Heart left ventricle (tissue), 16 donors: ENCODE results near the gene CALR. TPM values are rescaled to one million over a fixed set of nuclear protein-coding genes. Genes with fewer than 3 reads are reported as not detected.

Experiments used
- ATAC-seq, 4 donors: fragments of 200-7000 bp; cut with Tn5 transposase; one replicate each; pipeline ENCODE4 v1.9.1; 2020 to 2022; ENCODE audit warnings: moderate library complexity in 4 of 4, mild to moderate bottlenecking in 3 of 4, moderate number of reproducible peaks in 1 of 4
- DNase-seq, 5 donors: peaks; one replicate each; pipeline ENCODE4 v3.0.0-alpha.2; 2020
- H3K27ac ChIP-seq, 12 donors: fragments of 200-600 bp; sonication (generic) in 4 of 12; one replicate each; pipeline versions ENCODE4 v1.5.0 to v1.8.0; 2016 to 2022; ENCODE audit warnings: mild to moderate bottlenecking in 2 of 12
- H3K27me3 ChIP-seq, 9 donors: fragments of 200-600 bp; sonication (generic) in 2 of 9; one replicate each; pipeline versions ENCODE4 v1.5.1 to v1.8.0; 2016 to 2022; ENCODE audit warnings: mild to moderate bottlenecking in 3 of 9
- H3K36me3 ChIP-seq, 9 donors: fragments of 200-600 bp; sonication (generic) in 2 of 9; one replicate each; pipeline versions ENCODE4 v1.5.0 to v1.8.0; 2018 to 2022; ENCODE audit warnings: mild to moderate bottlenecking in 2 of 9
- H3K4me1 ChIP-seq, 12 donors: fragments of 200-600 bp; sonication (generic) in 4 of 12; one replicate each; pipeline versions ENCODE4 v1.5.0 to v1.8.0; 2016 to 2022; ENCODE audit warnings: mild to moderate bottlenecking in 3 of 12
- H3K4me3 ChIP-seq, 12 donors: fragments of 200-600 bp; sonication (generic) in 4 of 12; one replicate each; pipeline versions ENCODE4 v1.5.0 to v1.8.0; 2017 to 2022; ENCODE audit warnings: mild to moderate bottlenecking in 9 of 12, moderate library complexity in 4 of 12
- H3K9me3 ChIP-seq, 12 donors: fragments of 200-600 bp; sonication (generic) in 4 of 12; one replicate each; pipeline versions ENCODE4 v1.5.0 to v1.8.0; 2016 to 2022; ENCODE audit warnings: mild to moderate bottlenecking in 1 of 12
- CTCF ChIP-seq, 12 donors: fragments of 200-600 bp; sonication (generic) in 4 of 12; IDR thresholded peaks; one replicate each; pipeline versions ENCODE4 v1.5.0 to v1.8.0; 2018 to 2022; ENCODE audit warnings: antibody characterized with exemption in 12 of 12, mild to moderate bottlenecking in 5 of 12
- POLR2A ChIP-seq, 2 donors: fragments of 450-650 bp; IDR thresholded peaks; one replicate each; pipeline ENCODE4 v1.6.1; 2017; ENCODE audit warnings: antibody characterized with exemption in 2 of 2, mild to moderate bottlenecking in 2 of 2, moderate library complexity in 2 of 2
- WGBS, 4 donors: extraction: QIAGEN DNeasy Blood & Tissue Kit in 2 of 4; methylation state at CpG; one replicate each; pipeline versions ENCODE4 v1.1.5 to v1.1.7; 2013 to 2018; 5-methylcytosine and 5-hydroxymethylcytosine counted together
- intact Hi-C, 10 donors: fragments of 100-400 bp; cut with DNase I; formaldehyde crosslinking; loops; one replicate each; pipeline versions ENCODE4 v1.11.1 to v1.14.2; 2022
- polyA plus RNA-seq, 2 donors: library from polyadenylated mRNA; stranded (reverse); fragments of 200-250 nt; gene quantifications; one replicate each; pipeline ENCODE4 v1.2.3, GENCODE V29; 2013
- total RNA-seq, 9 donors: library from RNA; depleted of rRNA in 2 of 9; stranded (reverse); fragments of >200 nt in 2 of 9; fragmentation: NEBNext Ultra II Directional in 3 of 9; extraction: Animal tissue kit (Norgen Biotek cat#: 25700) in 3 of 9; gene quantifications; one replicate each; pipeline versions ENCODE4 v1.1.0 to v1.2.4, GENCODE V29; 2016 to 2023
- donor health status: ischemic (EF 13 %, LVEDD 7.1; RV severe dilation, severe dysfunction).
- donor health status: healthy with polysubstance abuse.
- donor health status: DM: no; HTN: yes; CAD: no.
- donor health status: DM: no; HTN: no; CAD: no.
- donor health status: ischemic (EF 25% LVEDD 6.9; RV normal size, moderate dysfunction).
- donor health status: ischemic (EF 25% LVEDD 5.7; RV mildly dilated, moderate dysfunction).
- donor health status: healthy.
- donor health status: DM: yes; HTN: yes; CAD: no.
- donor health status: ischemic (EF 35%, LVEDD 5.7; RV mildly dilated, moderate dysfunction).
- donor health status: nonischemic (EF 11% LVEDD 7.7; RV severe dilation, severe dysfunction).
- donor health status: DM: yes; HTN: yes; CAD: no.
- donor health status: PGD.
- donor health status: ischemic (EF 29% LVEDD 5.4; RV normal size, mild dysfunction).
- donor health status: nonischemic (EF 23%, LVEDD 6.1; RV moderate dilation, normal function).

Gene CALR
- total and polyA plus RNA-seq, 11 donors = 227 to 816 (median 380) TPM

DNA sequence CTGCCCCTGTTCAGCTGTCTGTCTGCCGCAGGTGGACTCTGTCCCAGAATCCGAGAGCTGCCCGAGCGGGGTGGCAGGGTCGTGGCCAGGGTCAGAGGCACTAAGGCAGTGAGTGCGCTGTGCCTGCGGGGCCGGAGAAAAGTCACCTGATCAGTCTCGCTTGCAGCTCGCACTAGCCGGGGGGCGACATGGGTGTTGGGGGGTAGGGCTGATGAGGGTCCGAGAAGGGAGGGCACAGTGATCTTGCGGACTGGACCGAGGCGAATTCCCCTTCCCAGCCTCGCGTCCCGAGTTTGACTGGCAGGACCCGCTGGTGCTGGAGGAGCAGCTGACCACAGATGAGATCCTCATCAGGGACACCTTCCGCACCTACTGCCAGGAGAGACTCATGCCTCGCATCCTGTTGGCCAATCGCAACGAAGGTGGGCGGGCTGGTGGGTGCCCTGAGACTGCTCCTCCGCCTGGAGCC is 46.8 kb upstream of the CALR start:
- DNase-seq = no peak
- WGBS, 4 donors = 7 to 8% (median 8%) methylated on average over 22 to 26 of the region's 26 CpGs
- intact Hi-C loops = loop anchor here in 2 of 10 donors (2.0 to 10.0 kb wide), 2 partner anchors 47 to 63 kb away; partner anchors contain the start of genes CALR (in 1 of the 2) and GADD45GIP1 (in 1 of the 2)
- peaks cover 0 to 22% (median 11%) of the 10 kb centered on the region in 12 donors for H3K4me1 ChIP-seq
- H3K9me3 ChIP-seq = no peaks in the 10 kb centered on the region
- H3K27me3 ChIP-seq = peaks cover 0 to 6% (median 0%) of the 10 kb centered on the region in 9 donors
- no peak for TF ChIP-seq CTCF (IDR thresholded peaks at IDR 0.05)
- TF ChIP-seq POLR2A (IDR thresholded peaks at IDR 0.05) = no peak
- peak overlapping the region; percentile 71 to 98 (median 86) for H3K4me3 ChIP-seq
- H3K27ac ChIP-seq = peak overlapping the region in 7 of 12 donors; percentile 64 to 85 (median 74)
- peak in 1 of 4 donors; percentile 2 for ATAC-seq
- peaks cover 0 to 31% (median 25%) of the 10 kb centered on the region in 9 donors for H3K36me3 ChIP-seq

DNA sequence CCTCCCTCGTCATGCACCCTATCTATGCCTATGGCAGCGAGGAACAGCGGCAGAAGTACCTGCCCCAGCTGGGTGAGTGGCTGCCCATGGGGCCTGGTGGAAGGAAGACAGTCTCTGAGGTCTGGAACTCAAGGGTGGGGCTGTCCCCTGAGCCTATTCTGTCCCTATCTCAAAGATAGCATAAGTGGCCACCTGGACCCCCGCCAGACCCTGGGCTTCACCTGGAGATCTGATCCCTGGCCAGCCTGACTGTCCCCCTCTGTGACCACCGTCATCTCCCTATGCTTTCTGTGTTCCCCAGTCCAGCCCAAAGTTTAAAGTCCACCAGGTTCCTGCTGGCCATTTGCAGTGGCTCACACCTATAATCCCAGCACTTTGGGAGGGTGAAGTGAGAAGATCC is 44.8 kb upstream of the CALR start:
- intact Hi-C loops = loop anchor here in 1 of 10 donors (10.0 kb wide), 1 partner anchor 61 kb away; the partner anchor contains the start of gene GADD45GIP1
- Histone ChIP-seq H3K4me1 (peaks cover 0 to 22% (median 11%) of the 10 kb centered on the region in 12 donors), H3K27ac (no peak overlapping the region), H3K4me3 (no peak overlapping the region), H3K36me3 (peaks cover 0 to 50% (median 37%) of the 10 kb centered on the region in 9 donors), H3K27me3 (no peaks in the 10 kb centered on the region), H3K9me3 (no peaks in the 10 kb centered on the region)
- ATAC-seq (no peak), DNase-seq (no peak)
- WGBS, 4 donors = 88 to 95% (median 93%) methylated on average over 5 of the region's 5 CpGs
- TF ChIP-seq CTCF (IDR thresholded peaks at IDR 0.05) (no peak), POLR2A (IDR thresholded peaks at IDR 0.05) (no peak)

DNA sequence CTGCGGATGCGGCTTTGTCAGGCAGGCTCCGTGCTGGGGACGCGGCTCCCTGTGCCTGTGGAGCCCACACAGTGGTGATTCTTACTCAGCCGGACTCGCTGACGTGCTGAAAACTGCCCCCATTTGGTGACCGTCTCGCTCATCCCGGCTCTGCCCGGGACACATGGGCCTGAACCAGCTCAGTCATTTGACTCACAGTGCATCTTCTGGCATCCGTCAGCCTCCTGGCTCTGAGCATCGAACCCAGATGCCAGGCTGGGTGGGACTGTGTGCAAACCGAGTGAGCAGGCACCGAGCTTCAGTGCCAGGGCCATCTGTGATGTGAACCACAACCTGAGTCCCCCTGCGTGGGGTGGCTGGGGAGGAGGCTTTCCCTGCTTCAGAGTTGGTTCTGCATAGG is 41.9 kb upstream of the CALR start:
- no peak overlapping the region for H3K4me3 ChIP-seq
- H3K4me1 ChIP-seq = peaks cover 0 to 13% (median 8%) of the 10 kb centered on the region in 12 donors

GRCh38 chr19:12899891-12900518 is 38.4 kb upstream of the CALR start:
- WGBS, 4 donors = 90 to 93% (median 92%) methylated on average over 10 of the region's 10 CpGs
- Histone ChIP-seq H3K27me3 (no peaks in the 10 kb centered on the region), H3K4me1 (no peaks in the 10 kb centered on the region), H3K4me3 (no peak overlapping the region), H3K36me3 (peaks cover 0 to 47% (median 39%) of the 10 kb centered on the region in 9 donors), H3K9me3 (no peaks in the 10 kb centered on the region), H3K27ac (no peak overlapping the region)
- intact Hi-C loops = loop anchor here in 1 of 10 donors (10.0 kb wide), 1 partner anchor 55 kb away; the partner anchor contains the start of gene GADD45GIP1
- no peak for TF ChIP-seq CTCF (IDR thresholded peaks at IDR 0.05)
- no peak for TF ChIP-seq POLR2A (IDR thresholded peaks at IDR 0.05)
- ATAC-seq (no peak), DNase-seq (no peak)

More for the DNA sequence above, 41.9 kb upstream of the CALR start:
- DNase-seq = no peak
- 93 to 97% (median 96%) methylated on average over 5 to 17 of the region's 17 CpGs for WGBS, 4 donors
- H3K36me3 ChIP-seq = peaks cover 0 to 65% (median 57%) of the 10 kb centered on the region in 9 donors
- no peak for ATAC-seq
- intact Hi-C loops = loop anchor here in 1 of 10 donors (10.0 kb wide), 1 partner anchor 58 kb away; the partner anchor contains the start of gene GADD45GIP1
- H3K9me3 ChIP-seq = no peaks in the 10 kb centered on the region
- no peaks in the 10 kb centered on the region for H3K27me3 ChIP-seq
- no peak for TF ChIP-seq POLR2A (IDR thresholded peaks at IDR 0.05)
- H3K27ac ChIP-seq = no peak overlapping the region
